GM20000 (cell line): Measurements from ENCODE around the gene UNC50.

ENCODE experiments used
- DNase-seq: peaks from one replicate; pipeline ENCODE4 v3.0.0; 2012; ENCODE audit warnings: low spot score
- CTCF ChIP-seq: IDR thresholded peaks from 2 replicates; pipeline ENCODE4 v1.5.1; 2012; ENCODE audit warnings: mild to moderate bottlenecking, control low read depth; ENCODE audit errors: extremely low read depth, missing control alignments

Gene UNC50

GRCh38 chr2:98608116-98608961 lies at the start of gene UNC50, which contains the start of gene COA5:
Gene UNC50, plus strand, starts transcription at chr2:98608589. Its CDS starts 1,171 bp downstream, at chr2:98609760.
Gene COA5, minus strand, starts transcription at chr2:98608512. Its CDS starts 107 bp downstream, at chr2:98608405.
- TF ChIP-seq CTCF, result no peak
- DNase-seq, result peak; percentile 98

- no peak for TF ChIP-seq CTCF
- no peak for DNase-seq
These were observed 49.4 kb upstream of the UNC50 start for GRCh38 chr2:98558852-98559530.

GRCh38 chr2:98559581-98559980 lies 48.8 kb upstream of the UNC50 start:
- TF ChIP-seq CTCF, result no peak
- no peak for DNase-seq

- TF ChIP-seq CTCF, result no peak
- no peak for DNase-seq
These were observed 48.1 kb upstream of the UNC50 start for GRCh38 chr2:98560256-98560771.

- no peak for DNase-seq
- no peak for TF ChIP-seq CTCF
These were observed 47.4 kb upstream of the UNC50 start for GRCh38 chr2:98561018-98561417.

- DNase-seq, result no peak
- no peak for TF ChIP-seq CTCF
These were observed 46.3 kb upstream of the UNC50 start for GRCh38 chr2:98561902-98562695.
